MM.1S (cell line): ENCODE measurements around the gene POU5F1.

Source experiments
- DNase-seq: peaks from one replicate; pipeline ENCODE4 v3.0.0-alpha.2; 2015
- H2AFZ ChIP-seq: fragments of 300-600 bp; sonication (generic); 2 replicates; pipeline ENCODE4 v1.6.0; 2016; ENCODE audit warnings: antibody characterized with exemption, low read length
- H3F3A ChIP-seq: fragments of 300-600 bp; sonication (generic); 2 replicates; pipeline ENCODE4 v1.6.1; 2016; ENCODE audit warnings: mild to moderate bottlenecking, antibody characterized with exemption, low read length, moderate library complexity, mixed read lengths; ENCODE audit not compliant: insufficient read depth
- H3K27ac ChIP-seq: fragments of 300-600 bp; sonication (generic); 2 replicates; pipeline ENCODE4 v1.5.1; 2016; ENCODE audit warnings: mild to moderate bottlenecking, low read length
- H3K27me3 ChIP-seq: fragments of 300-600 bp; sonication (generic); replicated peaks from 2 replicates; pipeline ENCODE4 v1.6.0; 2016; ENCODE audit warnings: low read length; ENCODE audit not compliant: insufficient read depth
- H3K36me3 ChIP-seq: fragments of 300-600 bp; sonication (generic); replicated peaks from 2 replicates; pipeline ENCODE4 v1.6.1; 2016; ENCODE audit warnings: mild to moderate bottlenecking, low read length, mixed read lengths; ENCODE audit not compliant: insufficient read depth
- H3K4me1 ChIP-seq: fragments of 300-600 bp; sonication (generic); 2 replicates; pipeline ENCODE4 v1.6.1; 2016; ENCODE audit warnings: low read length, mixed read lengths
- H3K4me2 ChIP-seq: fragments of 300-600 bp; sonication (generic); 2 replicates; pipeline ENCODE4 v1.6.0; 2016; ENCODE audit warnings: low read depth, low read length
- H3K4me3 ChIP-seq: fragments of 300-600 bp; sonication (generic); 2 replicates; pipeline ENCODE4 v1.5.1; 2016; ENCODE audit warnings: low read length, mixed read lengths
- H3K79me2 ChIP-seq: fragments of 300-600 bp; sonication (generic); 2 replicates; pipeline ENCODE4 v1.6.1; 2016; ENCODE audit warnings: mixed run types, low read length, mixed read lengths
- H3K9ac ChIP-seq: fragments of 300-600 bp; sonication (generic); 2 replicates; pipeline ENCODE4 v1.6.1; 2016; ENCODE audit warnings: low read length, mixed read lengths
- H3K9me2 ChIP-seq: fragments of 300-600 bp; sonication (generic); replicated peaks from 2 replicates; pipeline ENCODE4 v1.6.1; 2016; ENCODE audit warnings: mild to moderate bottlenecking, low read length, mixed read lengths; ENCODE audit not compliant: insufficient read depth
- H3K9me3 ChIP-seq: fragments of 300-600 bp; sonication (generic); replicated peaks from 2 replicates; pipeline ENCODE4 v1.6.1; 2016; ENCODE audit warnings: mild to moderate bottlenecking, low read length, mixed read lengths; ENCODE audit not compliant: insufficient read depth
- H4K20me1 ChIP-seq: fragments of 300-600 bp; sonication (generic); 2 replicates; pipeline ENCODE4 v1.6.1; 2016; ENCODE audit warnings: mild to moderate bottlenecking, low read length, moderate library complexity, mixed read lengths; ENCODE audit not compliant: insufficient read depth
- CTCF ChIP-seq: fragments of 300-600 bp; sonication (generic); IDR thresholded peaks from 2 replicates; pipeline ENCODE4 v1.5.1; 2016; ENCODE audit warnings: antibody characterized with exemption, low read length, mixed read lengths
- EZH2 ChIP-seq: fragments of 300-600 bp; sonication (generic); optimal IDR thresholded peaks from 2 replicates; pipeline ENCODE3; 2017; ENCODE audit warnings: low read depth, mild to moderate bottlenecking, antibody characterized with exemption, low read length, mixed read lengths
- EZH2phosphoT487 ChIP-seq: fragments of 300-600 bp; sonication (generic); IDR thresholded peaks from 2 replicates; pipeline ENCODE4 v1.6.1; 2018; ENCODE audit warnings: antibody characterized with exemption, low read length

POU5F1 gene

DNA sequence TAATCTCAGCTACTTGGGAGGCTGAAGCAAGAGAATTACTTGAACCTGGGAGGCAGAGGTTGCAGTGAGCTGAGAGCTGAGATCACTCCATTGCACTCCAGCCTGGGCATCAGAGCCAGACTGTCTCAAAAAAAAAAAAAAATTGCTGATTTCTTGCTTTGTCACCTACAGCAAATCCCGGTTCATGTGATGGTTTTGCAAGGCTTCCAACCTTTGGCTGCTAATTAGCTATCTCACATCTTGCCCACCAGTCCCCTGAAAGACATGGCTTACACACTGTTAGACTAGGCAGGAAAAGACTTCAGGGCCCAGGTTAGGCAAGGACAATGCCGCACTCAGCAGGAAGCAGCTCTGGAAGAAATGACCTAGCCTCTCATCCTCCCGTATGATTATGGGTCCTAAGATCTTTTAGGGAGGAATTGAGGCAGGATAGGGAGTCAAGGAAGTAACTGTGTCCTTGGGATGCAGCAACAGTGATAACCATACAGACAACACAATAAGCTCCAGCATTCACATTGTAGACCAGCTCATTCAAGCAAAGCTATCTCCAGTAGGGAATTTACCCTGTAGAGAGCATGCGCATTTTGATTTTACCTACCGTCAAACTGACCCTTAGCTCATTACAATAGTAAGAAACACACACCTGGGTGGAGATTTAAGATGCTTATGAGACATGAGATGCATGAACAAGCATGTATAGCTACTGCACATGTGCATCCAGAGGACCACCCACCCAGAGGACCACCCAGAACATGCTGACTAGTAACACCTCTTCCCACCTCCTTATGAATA is 40.5 kb upstream of the POU5F1 start:
- no peak overlapping the region for H3K4me3 ChIP-seq
- no peaks in the 10 kb centered on the region for H3F3A ChIP-seq
- no peak overlapping the region for H3K27ac ChIP-seq
- no peak overlapping the region for H3K4me2 ChIP-seq
- H2AFZ ChIP-seq, result no peak overlapping the region
- H3K79me2 ChIP-seq, result no peaks in the 10 kb centered on the region
- no peak overlapping the region for H3K9ac ChIP-seq
- no peaks in the 10 kb centered on the region for H4K20me1 ChIP-seq
- H3K9me2 ChIP-seq, result no peaks in the 10 kb centered on the region
- no peaks in the 10 kb centered on the region for H3K36me3 ChIP-seq
- H3K9me3 ChIP-seq, result no peaks in the 10 kb centered on the region
- H3K4me1 ChIP-seq, result no peaks in the 10 kb centered on the region
- TF ChIP-seq CTCF (no peak), EZH2 (no peak), EZH2phosphoT487 (no peak)
- no peak for DNase-seq
- H3K27me3 ChIP-seq, result no peaks in the 10 kb centered on the region

DNA sequence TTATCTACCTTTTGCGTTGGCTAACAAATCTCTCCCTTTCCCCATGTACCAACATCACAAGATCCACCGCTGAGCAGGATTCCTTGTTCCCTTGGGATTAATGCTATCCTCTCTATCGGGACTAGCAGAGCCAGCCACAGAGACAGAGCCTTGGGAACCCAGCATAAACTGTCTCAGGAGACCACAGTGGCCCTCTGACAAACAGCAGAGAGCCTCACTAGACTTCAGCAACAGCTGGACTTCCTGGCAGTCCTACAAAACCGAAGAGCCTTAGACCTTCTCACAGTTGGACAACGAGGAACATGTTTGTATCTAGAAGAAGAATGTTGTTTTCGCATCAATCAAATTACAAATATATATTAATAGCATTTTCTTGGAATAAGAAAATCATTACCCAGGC is 39.6 kb upstream of the POU5F1 start:
- no peaks in the 10 kb centered on the region for H3K79me2 ChIP-seq
- no peaks in the 10 kb centered on the region for H3K9me3 ChIP-seq
- no peaks in the 10 kb centered on the region for H3F3A ChIP-seq
- H3K4me1 ChIP-seq, result no peaks in the 10 kb centered on the region
- no peak for DNase-seq
- no peaks in the 10 kb centered on the region for H3K9me2 ChIP-seq
- H4K20me1 ChIP-seq, result no peaks in the 10 kb centered on the region
- no peak overlapping the region for H3K9ac ChIP-seq
- H3K4me2 ChIP-seq, result no peak overlapping the region
- no peaks in the 10 kb centered on the region for H3K36me3 ChIP-seq
- H3K27ac ChIP-seq, result no peak overlapping the region
- TF ChIP-seq CTCF, result no peak
- no peak for TF ChIP-seq EZH2phosphoT487
- TF ChIP-seq EZH2, result no peak
- no peaks in the 10 kb centered on the region for H3K27me3 ChIP-seq
- no peak overlapping the region for H2AFZ ChIP-seq
- H3K4me3 ChIP-seq, result no peak overlapping the region

DNA sequence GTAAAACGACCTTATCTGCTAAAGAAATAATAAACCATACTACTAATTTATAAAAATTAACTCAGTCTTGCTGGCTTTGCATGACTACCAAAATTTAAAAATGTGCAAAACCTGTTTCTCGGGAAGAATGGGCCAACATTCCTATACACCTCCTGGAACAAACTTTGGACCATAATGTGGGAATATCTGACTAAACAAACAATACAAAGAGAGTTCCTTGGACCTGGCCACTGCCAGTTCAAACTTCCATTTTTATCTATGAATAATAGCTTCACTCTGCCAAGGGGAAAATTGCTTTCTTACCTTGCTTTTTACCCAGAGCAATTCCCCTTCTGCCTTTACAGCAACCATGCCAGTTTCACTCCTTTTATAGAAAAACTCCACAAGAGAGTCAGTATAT is 38.7 kb upstream of the POU5F1 start:
- Histone ChIP-seq H3K4me2 (no peak overlapping the region), H3K27ac (no peak overlapping the region), H3K79me2 (no peaks in the 10 kb centered on the region), H3K9ac (no peak overlapping the region), H3F3A (peaks cover under 1% of the 10 kb centered on the region; the same call in 1 of the 2 replicates), H3K9me2 (no peaks in the 10 kb centered on the region), H3K9me3 (no peaks in the 10 kb centered on the region), H2AFZ (no peak overlapping the region), H3K4me3 (no peak overlapping the region), H3K36me3 (no peaks in the 10 kb centered on the region), H3K4me1 (0 out of 2 replicates have a peak, but pooled peaks cover 6% of the 10 kb centered on the region), H4K20me1 (no peaks in the 10 kb centered on the region), H3K27me3 (no peaks in the 10 kb centered on the region)
- DNase-seq, result no peak
- TF ChIP-seq CTCF (no peak), EZH2phosphoT487 (no peak), EZH2 (no peak)
